HG02870 (cell line): ENCODE data around the gene CD300LB.
"Not testable (repeated sequence)": the region's sequence is repeated elsewhere in the genome, so short reads cannot be mapped to it uniquely, and the experiment has no call there.

ENCODE experiments used
- ATAC-seq: cut with Tn5 transposase; IDR thresholded peaks from one replicate; pipeline ENCODE4 v1.9.1; 2021; ENCODE audit warnings: mild to moderate bottlenecking, moderate library complexity; ENCODE audit not compliant: unreplicated experiment

The CD300LB gene

DNA sequence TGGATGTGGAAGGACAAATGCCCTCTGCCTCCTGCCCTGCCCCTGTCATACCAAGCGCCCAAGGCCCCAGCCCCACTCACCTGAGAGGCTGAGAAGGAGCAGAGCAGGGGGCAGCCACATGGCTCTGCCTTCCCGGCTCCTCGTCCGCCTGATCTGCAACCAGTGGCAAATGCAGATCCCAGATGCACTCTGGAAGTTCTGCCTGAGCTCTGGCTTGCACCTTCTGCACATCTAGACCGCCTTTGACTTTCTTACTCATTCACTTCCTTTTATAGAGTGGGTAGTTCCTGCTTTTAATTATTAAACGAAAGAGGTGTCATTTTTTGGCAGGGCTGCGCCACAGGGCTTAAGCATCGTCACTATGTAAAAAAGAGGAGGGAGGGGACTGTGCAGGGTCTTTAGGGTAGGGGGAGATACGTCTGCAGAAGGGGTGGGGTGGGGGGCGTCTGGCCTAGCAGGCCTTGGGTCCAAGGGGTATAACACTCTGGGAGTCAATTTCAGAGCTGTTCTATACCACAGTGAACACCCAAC, at the start of gene CD300LB:
TSS of gene CD300LB (minus strand) at position 245 of the 531 bp plus-strand sequence. CDS start at position 120, 125 bp downstream.
- no peak for ATAC-seq

DNA sequence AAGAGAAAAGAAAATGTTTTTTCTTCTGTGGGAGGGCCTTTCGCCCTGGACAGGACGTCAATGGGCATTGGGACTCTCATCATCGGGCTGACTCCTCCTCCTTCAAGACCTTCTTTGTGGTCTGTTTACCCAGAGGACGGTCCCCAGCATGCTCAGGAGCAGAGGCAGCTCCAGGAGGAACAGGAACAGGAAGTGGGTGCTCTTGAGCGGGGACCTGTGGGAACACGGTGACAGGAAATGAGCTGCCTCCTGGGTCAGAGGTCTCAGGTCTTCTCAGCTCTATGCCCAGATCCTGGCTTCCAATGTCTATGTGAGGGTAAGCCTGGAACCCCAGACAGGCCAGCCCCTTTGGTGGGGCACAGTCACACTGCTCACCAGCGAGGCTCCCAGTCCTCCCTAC, 48.6 kb upstream of the CD300LB start:
- no peak for ATAC-seq

DNA sequence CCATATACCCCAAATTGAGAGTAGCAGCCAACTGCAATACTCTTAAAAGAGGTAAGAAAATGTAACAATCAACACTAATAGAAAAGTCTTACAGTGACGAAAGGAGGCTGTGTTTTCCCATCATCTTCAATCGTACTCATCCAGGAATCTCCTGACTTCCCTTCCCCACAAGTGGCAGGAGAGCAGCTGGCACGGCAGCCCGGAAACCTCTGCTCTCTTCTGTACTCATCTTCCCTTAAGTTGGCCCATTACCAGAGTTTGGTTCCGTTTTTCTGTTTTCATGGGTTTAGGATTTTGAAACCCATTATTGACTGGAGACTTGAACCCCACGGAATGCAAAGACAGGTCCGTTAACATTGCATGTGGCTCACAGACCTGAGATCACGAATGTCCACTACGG, 47.7 kb upstream of the CD300LB start:
- no peak for ATAC-seq

DNA sequence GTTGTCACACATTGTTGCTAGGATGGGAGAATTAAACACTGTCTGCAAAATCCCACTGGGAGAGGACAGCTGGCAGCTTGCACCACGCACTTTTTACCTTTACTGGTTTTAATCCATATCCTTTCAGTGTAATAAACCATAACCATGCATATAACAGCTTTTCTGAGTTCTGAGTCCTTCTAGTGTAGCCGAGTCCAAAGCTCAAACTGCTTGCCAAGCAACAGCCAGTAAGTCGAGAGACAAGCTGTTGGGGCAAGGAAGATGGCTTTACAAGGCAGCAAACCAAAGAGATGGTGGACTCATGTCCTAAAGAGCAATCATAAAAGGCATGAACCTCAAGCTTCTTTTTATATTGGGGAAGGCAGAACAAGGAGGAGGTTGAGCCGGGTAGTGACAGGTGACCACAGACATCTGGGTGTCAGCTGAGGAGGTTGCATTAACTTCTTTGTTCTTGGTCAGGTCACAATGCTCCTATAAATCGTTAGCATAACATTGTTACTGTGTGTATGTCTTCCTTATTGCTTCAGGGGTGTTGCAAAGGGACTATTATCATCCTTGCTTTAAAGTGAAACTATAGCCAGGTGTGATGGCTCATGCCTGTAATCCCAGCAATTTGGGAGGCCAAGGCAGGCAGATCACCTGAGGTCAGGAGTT, 43.3 kb upstream of the CD300LB start:
- ATAC-seq = no peak

DNA sequence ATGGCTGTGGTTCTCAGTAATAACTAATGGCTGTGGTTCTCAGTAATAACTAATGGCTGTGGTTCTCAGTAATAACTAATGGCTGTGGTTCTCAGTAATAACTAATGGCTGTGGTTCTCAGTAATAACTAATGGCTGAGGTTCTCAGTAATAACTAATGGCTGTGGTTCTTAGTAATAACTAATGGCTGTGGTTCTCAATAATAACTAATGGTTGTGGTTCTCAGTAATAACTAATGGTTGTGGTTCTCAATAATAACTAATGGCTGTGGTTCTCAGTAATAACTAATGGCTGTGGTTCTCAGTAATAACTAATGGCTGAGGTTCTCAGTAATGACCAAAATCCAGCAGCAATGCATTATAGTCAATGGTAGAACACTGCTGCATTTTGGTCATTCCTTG, 42.4 kb upstream of the CD300LB start:
- ATAC-seq = not testable (repeated sequence)

DNA sequence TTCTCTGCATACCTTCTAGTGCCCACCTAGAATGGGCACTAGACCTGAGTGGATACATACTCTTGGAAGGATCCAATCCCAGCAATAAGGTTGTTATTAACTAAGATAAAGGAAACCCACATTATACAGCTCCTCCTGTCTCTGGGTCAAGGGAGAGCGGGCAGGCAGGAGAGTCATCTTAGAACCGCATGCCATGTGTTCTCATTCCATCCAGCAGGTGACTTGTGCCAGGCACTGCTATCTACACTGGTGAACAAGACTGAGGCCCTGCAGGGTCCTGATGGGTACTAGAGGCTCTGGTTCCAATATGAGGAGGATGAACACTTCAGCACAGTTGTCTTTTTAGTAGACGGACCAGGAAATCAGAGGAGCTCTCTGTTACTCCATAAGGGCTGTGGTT, 41.9 kb upstream of the CD300LB start:
- ATAC-seq = no peak

DNA sequence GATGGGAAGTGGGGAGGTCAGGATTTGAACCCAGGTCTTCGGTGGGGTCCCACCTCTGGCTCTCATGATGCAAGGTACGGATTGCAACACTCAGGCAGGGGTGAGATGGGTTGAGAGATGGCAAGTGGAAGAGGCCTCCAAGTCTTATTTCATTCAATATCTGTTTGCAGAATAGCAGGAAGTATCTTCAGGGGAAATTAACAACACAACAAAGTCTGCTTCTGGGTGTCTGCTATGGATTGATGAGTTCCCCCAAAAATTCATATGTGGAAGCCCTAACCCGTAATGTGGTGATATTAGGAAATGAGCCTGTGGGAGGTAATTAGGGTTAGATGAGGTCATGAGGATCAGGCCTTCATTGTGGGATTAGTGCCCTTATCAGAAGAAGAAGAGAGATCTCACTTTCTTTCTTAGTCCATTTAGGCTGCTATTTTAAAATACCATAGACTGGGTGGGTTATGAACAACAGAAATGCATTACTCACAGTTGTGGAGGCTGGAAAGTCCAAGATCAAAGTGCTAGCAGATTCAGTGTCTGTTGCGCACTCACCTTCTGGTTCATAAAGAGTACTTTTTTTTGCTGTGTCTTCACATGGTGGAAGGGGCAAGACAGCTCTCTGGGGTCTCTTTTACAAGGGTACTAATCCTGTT, 40.5 kb upstream of the CD300LB start:
- ATAC-seq = no peak

DNA sequence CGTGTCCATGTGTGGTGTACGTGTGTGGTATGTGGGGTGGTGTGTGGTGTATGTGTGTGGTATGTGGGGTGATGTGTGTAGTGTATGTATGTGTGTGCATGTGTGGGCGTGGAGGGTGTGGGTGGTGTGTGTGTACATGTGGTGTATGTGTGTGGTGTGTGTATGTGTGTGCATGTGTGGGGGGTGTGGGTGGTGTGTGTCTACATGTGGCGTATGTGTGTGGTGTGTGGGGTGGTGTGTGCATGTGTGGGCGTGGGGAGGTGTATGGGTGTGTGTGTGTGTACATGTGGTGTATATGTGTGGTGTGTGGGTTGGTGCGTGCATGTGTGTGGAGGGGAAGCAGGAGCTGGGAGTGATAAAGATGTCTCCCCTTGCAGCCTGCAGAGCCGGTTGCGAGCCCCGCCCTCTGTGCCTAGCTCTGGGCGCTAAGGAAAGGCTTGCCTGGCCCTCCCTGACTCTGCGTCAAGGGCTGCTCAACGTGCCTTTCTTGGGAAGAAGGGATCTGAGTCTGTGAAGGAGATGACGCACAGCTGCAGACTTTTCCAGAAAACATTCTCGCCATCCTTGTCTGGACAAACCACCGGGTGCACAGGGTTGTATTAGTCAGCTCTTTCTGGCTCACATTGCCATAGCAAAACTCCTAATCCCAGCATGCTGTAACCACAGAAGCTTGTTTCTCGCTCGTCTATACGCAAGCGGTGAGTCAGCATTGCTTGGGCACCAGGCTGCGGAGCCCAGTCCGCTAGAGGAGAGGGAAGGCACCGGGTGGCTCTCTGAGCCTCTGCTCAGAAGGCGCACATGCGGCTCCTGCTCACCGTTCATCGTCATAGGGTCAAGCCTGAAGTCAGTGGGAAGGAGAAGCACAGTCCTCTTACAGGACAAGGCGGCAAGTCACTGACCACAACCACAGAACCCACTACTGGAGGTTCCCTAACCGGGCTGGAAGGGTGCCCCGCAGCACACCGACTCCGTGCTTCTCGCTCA, 38.0 kb upstream of the CD300LB start:
- no peak for ATAC-seq

DNA sequence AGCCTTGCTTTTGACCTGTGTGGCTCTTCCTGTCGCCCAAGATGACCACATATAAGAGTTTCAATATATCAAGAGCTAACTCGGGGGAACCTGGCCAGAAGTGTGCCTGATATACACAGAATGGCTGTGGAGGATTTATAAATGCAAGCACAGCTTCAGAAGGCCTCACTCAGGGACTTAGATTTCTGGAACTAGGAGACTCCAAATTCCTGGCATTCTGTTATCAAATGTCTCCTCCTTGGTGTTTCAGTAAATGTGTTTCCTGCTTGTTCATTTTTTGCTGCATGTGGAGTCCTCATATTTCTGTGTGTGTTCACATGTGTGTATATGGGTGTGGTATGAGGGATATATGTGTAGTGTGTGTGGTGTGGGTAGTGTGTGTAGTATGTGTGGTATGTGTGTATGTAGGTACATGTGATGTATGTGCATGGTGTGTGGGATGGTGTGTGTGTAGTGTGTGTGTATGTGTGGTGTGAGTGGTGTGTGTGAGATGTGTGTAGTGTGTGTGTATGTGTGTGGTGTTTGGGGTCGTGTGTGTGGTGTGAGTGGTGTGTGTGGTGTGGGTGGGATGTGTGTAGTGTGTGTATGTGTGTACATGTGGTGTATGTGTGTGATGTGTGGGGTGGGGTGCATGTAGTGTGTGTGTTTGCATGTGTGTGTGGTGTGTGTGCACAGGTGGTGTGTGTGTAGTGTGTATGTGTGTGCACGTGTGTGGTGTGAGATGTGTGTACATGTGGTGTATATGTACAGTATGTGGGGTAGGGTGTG, 37.0 kb upstream of the CD300LB start:
- ATAC-seq = no peak

DNA sequence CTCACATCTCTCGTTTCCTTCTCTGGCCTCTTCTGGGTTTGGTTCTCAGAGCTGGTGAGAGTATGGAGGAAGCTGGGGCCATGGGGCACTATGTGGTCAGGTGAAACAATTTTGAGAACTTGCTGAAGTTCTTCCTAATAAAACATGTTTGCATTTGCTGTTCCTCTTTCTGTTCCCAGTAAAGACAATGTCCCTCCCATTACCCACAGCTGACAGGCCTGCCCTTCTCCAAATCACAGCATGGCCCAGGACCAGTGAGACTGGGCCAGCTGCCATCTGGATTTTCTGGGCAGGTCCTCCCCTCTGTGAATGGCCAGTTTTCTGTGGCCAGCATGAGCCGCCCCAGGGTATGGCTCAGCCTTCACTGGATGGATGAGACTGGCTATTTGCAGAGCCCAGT, 36.1 kb upstream of the CD300LB start, which contains the start of gene CD300H:
TSS of gene CD300H (minus strand) at position 113 of the 400 bp plus-strand sequence.
- ATAC-seq = no peak

DNA sequence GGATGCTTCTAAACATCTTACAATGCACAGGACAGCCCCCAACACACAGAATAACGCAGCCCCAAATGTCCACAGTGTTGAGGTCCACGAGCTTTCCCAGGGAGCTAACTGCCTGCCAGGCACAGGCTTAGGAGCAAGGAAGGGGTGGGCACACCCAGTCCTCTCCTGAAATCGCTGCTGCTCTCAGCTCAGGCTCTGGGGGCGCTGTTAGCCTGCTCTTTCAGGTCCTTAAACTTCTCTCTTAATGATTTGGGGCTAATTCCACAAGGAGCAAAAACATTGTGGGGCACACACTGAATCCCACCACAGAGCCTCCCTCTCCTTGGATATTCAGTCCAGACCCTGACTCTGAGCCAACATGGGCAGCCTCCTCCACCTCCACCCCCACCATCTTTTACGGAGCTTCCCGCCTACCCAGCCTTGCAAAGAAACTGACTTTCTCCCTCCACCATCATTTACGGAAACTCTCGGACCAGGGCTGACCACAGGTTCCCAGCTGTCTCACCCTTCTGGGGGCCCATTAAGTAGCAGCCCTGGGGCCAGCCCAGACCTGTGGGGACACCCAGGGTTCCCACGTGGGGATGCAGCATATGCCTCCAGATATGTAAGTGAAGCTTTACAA, 35.0 kb upstream of the CD300LB start:
- ATAC-seq = no peak

DNA sequence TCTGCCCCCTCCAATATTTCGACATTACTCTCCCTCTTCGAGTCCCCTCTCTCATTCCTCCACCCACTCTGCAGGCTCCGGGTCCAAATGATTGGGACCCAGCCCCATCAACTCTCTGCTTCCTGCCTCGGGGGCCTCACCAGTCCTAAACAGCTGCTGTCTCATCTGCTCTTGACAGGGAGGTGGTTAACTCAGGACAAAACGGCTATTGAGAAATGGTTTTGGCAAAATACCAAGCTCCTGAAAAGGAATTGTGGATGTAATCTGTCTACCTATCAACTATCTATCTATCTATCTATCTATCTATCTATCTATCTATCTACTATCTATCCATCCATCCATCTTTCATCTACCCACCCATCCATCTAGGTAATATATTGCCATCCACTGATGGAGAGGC, 33.9 kb upstream of the CD300LB start:
- ATAC-seq = no peak

DNA sequence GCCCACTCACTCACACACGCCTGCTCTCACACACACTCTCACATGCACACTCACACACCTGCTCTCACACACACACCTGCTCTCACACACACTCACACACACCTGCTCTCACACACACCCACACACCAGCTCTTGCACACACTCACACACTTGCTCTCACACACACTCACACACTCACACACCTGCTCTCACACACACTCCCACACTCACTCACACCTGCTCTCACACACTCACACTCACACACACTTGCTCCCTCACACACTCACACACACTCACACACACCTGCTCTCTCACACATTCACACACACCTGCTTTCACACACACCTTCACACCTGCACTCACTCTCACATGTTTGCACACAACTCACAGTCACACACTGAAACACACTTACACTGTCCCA, 32.1 kb upstream of the CD300LB start:
- no peak for ATAC-seq

DNA sequence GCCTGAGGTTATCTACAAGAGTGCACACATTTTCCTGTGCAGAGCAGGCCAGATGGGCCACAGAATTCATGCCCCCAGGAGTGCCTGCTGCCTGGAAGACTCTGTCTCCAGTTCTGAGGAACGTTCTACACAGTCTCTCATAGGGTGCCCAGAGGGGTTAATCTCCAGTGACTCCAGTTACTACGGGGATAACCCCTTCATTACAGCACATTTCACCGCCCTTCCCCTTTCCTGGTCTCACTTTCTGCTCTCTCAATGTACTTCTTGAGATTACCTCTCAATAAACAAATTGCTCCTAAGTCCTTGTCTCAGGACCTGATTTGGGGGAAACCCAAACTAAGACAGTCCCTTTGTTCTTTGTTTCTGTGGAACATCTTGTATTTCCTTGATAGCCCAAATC, 30.3 kb upstream of the CD300LB start:
- no peak for ATAC-seq

DNA sequence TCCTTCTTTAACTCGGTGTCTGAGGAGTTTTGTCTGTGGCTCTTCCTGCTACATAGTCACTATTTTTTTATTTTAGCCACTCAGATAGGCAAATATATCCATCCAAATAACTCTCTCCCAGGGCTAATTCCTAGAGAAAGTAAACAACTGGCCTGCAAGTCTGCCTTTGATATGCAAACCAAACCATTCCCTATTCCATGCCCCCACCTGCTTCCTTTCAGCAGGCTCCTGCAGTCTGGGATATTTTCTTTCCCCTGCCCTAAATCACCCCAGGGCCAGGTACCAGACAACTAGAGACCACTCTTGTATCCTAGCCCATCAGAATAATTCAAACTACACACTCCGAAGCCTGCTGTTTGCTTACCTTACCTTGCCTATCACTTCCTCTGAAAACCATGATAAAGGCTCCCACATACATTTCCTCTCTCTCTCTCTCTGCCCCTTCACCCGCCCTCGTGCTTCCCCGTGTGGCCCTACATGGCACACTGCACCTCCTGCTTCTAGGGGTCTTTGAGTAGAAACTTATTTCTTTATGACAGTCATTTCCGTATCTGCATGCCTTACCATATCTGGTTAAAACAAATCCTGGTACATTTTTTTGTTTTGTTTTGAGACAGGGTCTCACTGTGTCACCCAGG, 27.7 kb upstream of the CD300LB start:
- no peak for ATAC-seq

DNA sequence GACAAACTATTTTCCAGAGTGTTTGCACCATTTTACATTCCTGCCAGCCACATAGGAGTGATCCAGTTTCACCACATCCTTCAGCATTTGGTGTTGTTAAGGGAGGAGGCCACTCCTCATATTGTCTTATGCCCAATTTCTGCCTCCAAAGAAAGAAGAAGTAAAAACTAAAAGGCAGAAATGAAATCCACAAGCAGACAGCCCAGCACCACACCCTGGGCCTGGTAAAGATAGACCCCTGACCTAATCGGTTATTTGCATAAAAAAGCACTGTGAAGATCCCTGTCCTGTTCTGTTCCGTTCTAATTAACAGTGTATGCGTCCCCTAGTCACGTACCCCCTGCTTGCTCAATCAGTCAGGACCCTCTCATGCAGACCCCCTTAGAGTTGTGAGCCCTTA, 27.1 kb upstream of the CD300LB start:
- not testable (repeated sequence) for ATAC-seq

DNA sequence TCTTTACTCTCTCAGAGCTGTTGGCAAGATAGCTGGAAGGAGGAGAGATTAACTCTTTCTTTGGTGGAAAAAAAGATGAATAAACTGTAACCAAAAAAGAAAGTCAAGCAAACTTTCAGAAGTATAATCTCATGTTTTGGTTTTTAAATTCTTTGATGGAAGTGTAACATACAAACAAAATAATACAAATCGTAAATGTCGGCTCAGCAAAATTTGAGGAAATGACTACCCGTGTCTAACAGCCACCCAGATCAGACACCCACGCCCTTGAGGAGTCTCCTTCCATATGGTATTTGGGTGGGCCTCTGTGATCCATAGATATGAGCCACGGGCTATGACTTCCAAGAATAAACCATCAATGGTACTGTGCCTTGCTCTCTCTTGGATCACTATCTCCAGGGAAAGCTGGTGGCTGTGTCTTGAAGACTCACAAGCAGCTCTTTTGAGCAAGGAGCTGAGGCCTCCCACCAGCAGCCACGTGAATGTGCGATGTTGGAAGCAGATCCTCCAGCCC, 24.2 kb upstream of the CD300LB start:
- ATAC-seq = no peak

DNA sequence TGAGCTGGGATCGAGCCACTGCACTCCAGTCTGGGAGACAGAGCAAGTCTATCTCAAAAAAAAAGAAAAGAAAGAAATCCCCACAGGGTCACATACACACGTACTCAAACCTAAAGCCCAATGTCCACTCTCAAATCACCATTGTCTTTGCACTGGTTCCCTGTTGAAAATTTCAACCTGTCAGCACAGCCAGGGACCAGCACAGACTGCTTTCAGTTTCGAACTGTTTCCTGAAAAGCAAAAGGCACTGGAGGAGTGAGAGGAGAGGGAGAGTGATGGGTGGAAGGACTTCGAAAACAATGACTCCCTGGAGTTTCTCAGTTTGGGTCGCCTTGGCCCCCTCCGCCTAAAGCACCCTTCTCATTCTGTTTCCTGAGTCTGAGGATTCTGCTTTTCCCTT, 23.6 kb upstream of the CD300LB start:
- no peak for ATAC-seq

DNA sequence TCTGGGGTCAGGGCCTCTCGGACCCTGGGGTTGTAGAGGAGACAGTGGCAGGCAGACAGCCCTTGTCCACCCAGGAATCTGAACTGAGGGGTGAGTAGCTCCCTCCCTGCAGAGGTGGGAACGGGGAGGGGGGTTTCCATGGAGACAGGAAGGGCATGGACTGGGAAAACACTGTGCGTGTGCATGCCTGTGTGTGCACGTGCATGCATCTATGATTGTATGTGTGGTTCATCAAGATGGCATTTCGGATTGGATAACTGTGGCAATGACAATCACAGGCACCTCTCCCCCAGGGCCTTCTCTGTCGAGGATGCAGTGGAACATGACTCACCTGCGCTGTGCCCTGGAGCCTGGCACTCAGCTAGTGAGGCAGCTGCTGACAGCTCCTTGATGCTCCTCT, 20.8 kb upstream of the CD300LB start:
- ATAC-seq = no peak
